Spleen (tissue), 7 donors: Measurements from ENCODE around the gene STX8.

Experiments used
- POLR2A ChIP-seq, 3 donors: fragments of 450-650 bp; IDR thresholded peaks; one replicate each; pipeline ENCODE4 v1.5.1; 2017; ENCODE audit warnings: antibody characterized with exemption in 3 of 3, mild to moderate bottlenecking in 1 of 3
- POLR2AphosphoS5 ChIP-seq, 3 donors: sonication (generic); formaldehyde crosslinking; IDR thresholded peaks; one replicate each; pipeline ENCODE4 v1.5.1; 2017; ENCODE audit warnings: antibody characterized with exemption in 3 of 3
- TF ChIP-seq, protein P1 (sequence below), 11 experiments: fragments of 200-600 bp in 7 of 11; fragments of 450-650 bp in 4 of 11; sonication (generic) in 4 of 11; IDR thresholded peaks in 8 of 11; conservative IDR thresholded peaks in 3 of 11; 1 replicate in 7 of 11; 2 replicates in 4 of 11; pipeline versions ENCODE4 v1.4.0 to v1.8.0; 2016 to 2021; ENCODE audit warnings: antibody characterized with exemption in 11 of 11, inconsistent platforms in 4 of 11, mild to moderate bottlenecking in 1 of 11
- donor health status: DM: no; HTN: no; CAD: no; lungs with moderate emphysema.
- donor health status: DM: no; HTN: no; CAD: no.
- donor health status: DM: no; HTN: no; CAD: no.

DNA sequence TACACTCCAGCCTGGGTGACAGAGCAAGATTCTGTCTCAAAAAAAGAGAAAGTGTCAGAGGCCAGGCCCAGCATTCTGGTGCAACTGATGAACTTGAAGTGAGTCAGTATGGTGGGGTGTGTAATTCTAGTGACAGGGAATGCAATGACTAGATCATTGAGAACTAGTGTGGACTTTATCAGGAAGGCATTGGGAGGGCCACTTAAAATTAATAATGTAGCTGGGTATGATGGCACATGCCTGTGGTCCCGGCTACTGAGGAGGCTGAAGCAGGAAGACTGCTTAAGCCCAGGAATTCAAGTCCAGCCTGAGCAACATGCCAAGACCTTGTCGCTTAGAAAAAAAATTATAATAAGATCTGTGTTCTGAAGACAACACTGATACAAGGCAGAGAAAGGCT is 90.8 kb downstream of the STX8 start:
- TF ChIP-seq, protein P1, sequence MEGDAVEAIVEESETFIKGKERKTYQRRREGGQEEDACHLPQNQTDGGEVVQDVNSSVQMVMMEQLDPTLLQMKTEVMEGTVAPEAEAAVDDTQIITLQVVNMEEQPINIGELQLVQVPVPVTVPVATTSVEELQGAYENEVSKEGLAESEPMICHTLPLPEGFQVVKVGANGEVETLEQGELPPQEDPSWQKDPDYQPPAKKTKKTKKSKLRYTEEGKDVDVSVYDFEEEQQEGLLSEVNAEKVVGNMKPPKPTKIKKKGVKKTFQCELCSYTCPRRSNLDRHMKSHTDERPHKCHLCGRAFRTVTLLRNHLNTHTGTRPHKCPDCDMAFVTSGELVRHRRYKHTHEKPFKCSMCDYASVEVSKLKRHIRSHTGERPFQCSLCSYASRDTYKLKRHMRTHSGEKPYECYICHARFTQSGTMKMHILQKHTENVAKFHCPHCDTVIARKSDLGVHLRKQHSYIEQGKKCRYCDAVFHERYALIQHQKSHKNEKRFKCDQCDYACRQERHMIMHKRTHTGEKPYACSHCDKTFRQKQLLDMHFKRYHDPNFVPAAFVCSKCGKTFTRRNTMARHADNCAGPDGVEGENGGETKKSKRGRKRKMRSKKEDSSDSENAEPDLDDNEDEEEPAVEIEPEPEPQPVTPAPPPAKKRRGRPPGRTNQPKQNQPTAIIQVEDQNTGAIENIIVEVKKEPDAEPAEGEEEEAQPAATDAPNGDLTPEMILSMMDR (IDR thresholded peaks at IDR 0.05 in 8 of 11, conservative IDR thresholded peaks at IDR 0.05 in 3 of 11), result no peak
- TF ChIP-seq POLR2AphosphoS5 (IDR thresholded peaks at IDR 0.05) (no peak), POLR2A (IDR thresholded peaks at IDR 0.05) (no peak)
